Measurements from ENCODE around the gene TMEM150A. TPM values are rescaled to one million over a fixed set of nuclear protein-coding genes. Genes with fewer than 3 reads are reported as not detected.

Gene TMEM150A
- total and polyA plus RNA-seq, 5 donors from 2014 or later = 4.9 to 11.3 (median 8.4) TPM

- H3K9me3 ChIP-seq (ENCODE audit: control insufficient read depth in 2 of 2, low read length in 2 of 2) = no peaks in the 10 kb centered on the region
- H3K27ac Mint-ChIP-seq = peak within 1 kb of the TSS; percentile 90 to 99 (median 92)
- ATAC-seq (ENCODE audit: low read depth in 2 of 2) = peak; percentile 75 to 80
- H3K4me1 Mint-ChIP-seq = peaks cover 0 to 48% (median 32%) of the 10 kb centered on the region in 4 donors
- peak within 1 kb of the TSS; percentile 86 for H3K4me3 ChIP-seq (ENCODE audit: low read depth, low read length)
- peak within 1 kb of the TSS; percentile 70 for H3K27ac ChIP-seq (ENCODE audit: insufficient read depth, low read length, poor library complexity, severe bottlenecking)
- peak within 1 kb of the TSS; percentile 95 to 98 (median 96) for H3K4me3 Mint-ChIP-seq
- no peaks in the 10 kb centered on the region for H3K9me3 Mint-ChIP-seq
- H3K27me3 ChIP-seq (ENCODE audit: control insufficient read depth, insufficient read depth, low read length) = no peaks in the 10 kb centered on the region
- peak; percentile 54 to 77 (median 61) for DNase-seq
- peaks cover 25% of the 10 kb centered on the region for H3K4me1 ChIP-seq (ENCODE audit: control insufficient read depth, insufficient read depth, low read length, poor library complexity, severe bottlenecking)
- no peaks in the 10 kb centered on the region for H3K27me3 Mint-ChIP-seq
- peaks cover 12% of the 10 kb centered on the region for H3K36me3 ChIP-seq (ENCODE audit: control insufficient read depth, insufficient read depth, low read length)
- peaks cover 16% of the 10 kb centered on the region for H3K36me3 Mint-ChIP-seq
These were observed 24.9 kb downstream of the TMEM150A start, which contains the start of gene VAMP8 for GRCh38 chr2:85577386-85578242. VAMP8 (plus strand) TSS chr2:85577586; CDS start chr2:85577647, 61 bp downstream.

- no peak for ATAC-seq (ENCODE audit: low read depth in 2 of 2)
- Mint-ChIP-seq H3K27ac (peak overlapping the region; percentile 14 to 92 (median 90)), H3K36me3 (peaks cover 11% of the 10 kb centered on the region), H3K4me1 (peaks cover 0 to 43% (median 30%) of the 10 kb centered on the region in 4 donors), H3K9me3 (no peaks in the 10 kb centered on the region), H3K4me3 (peak overlapping the region; percentile 95 to 98 (median 96)), H3K27me3 (peaks cover 2% of the 10 kb centered on the region)
- DNase-seq = no peak
- Histone ChIP-seq H3K4me1 (ENCODE audit: control insufficient read depth, insufficient read depth, low read length, poor library complexity, severe bottlenecking) (peaks cover 25% of the 10 kb centered on the region), H3K27ac (ENCODE audit: insufficient read depth, low read length, poor library complexity, severe bottlenecking) (no peak overlapping the region), H3K4me3 (ENCODE audit: low read depth, low read length) (peak overlapping the region; percentile 86), H3K9me3 (ENCODE audit: control insufficient read depth in 2 of 2, low read length in 2 of 2) (no peaks in the 10 kb centered on the region), H3K27me3 (ENCODE audit: control insufficient read depth, insufficient read depth, low read length) (no peaks in the 10 kb centered on the region), H3K36me3 (ENCODE audit: control insufficient read depth, insufficient read depth, low read length) (peaks cover 6% of the 10 kb centered on the region)
These were observed 25.5 kb downstream of the TMEM150A start for GRCh38 chr2:85577063-85577385.

DNA sequence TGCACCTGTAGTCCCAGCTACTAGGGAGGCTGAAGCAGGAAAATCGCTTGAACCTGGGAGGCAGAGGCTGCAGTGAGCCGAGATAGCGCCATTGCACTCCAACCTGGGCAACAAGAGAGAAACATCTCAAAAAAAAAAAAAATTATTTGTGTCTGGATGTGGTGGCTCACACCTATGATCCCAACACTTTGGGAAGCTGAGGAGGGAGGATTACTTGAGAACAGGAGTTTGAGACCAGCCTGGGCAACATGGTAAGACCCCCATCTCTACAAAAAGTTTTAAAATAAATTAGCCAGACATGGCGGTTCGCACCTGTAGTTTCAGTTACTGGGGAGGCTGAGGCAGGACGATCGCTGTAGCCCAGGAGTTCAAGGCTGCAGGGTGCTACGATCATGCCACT lies 26.8 kb downstream of the TMEM150A start:
- DNase-seq = no peak
- Histone ChIP-seq H3K9me3 (ENCODE audit: control insufficient read depth in 2 of 2, low read length in 2 of 2) (no peaks in the 10 kb centered on the region), H3K4me1 (ENCODE audit: control insufficient read depth, insufficient read depth, low read length, poor library complexity, severe bottlenecking) (peaks cover 25% of the 10 kb centered on the region), H3K36me3 (ENCODE audit: control insufficient read depth, insufficient read depth, low read length) (no peaks in the 10 kb centered on the region), H3K4me3 (ENCODE audit: low read depth, low read length) (no peak overlapping the region), H3K27me3 (ENCODE audit: control insufficient read depth, insufficient read depth, low read length) (peaks cover 3% of the 10 kb centered on the region), H3K27ac (ENCODE audit: insufficient read depth, low read length, poor library complexity, severe bottlenecking) (no peak overlapping the region)
- Mint-ChIP-seq H3K36me3 (peaks cover 4% of the 10 kb centered on the region), H3K4me1 (peaks cover 0 to 36% (median 23%) of the 10 kb centered on the region in 4 donors), H3K27ac (no peak overlapping the region), H3K4me3 (peak overlapping the region in 1 of 4 donors; percentile 35), H3K27me3 (peaks cover 12% of the 10 kb centered on the region), H3K9me3 (no peaks in the 10 kb centered on the region)
- ATAC-seq (ENCODE audit: low read depth in 2 of 2) = no peak

DNA sequence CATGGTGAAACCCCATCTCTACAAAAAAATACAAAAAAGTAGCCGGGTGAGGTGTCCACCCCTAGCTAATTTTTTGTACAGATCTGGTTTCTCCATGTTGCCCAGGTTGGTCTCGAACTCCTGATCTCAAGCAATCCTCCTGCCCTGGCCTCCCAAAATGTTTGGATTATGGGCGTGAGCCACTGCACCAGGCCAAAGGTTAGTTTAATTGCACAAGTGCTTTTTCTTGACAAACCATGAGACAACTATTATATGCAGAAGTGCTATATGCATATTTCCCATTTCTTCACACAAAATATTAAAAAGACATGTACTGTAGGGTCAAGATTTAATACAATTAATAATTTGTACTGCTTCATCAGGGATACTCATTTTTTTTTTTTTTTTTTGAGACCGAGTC lies 36.2 kb downstream of the TMEM150A start:
- Histone ChIP-seq H3K4me1 (ENCODE audit: control insufficient read depth, insufficient read depth, low read length, poor library complexity, severe bottlenecking) (peaks cover 8% of the 10 kb centered on the region), H3K27ac (ENCODE audit: insufficient read depth, low read length, poor library complexity, severe bottlenecking) (no peak overlapping the region), H3K36me3 (ENCODE audit: control insufficient read depth, insufficient read depth, low read length) (no peaks in the 10 kb centered on the region), H3K27me3 (ENCODE audit: control insufficient read depth, insufficient read depth, low read length) (peaks cover 11% of the 10 kb centered on the region), H3K4me3 (ENCODE audit: low read depth, low read length) (no peak overlapping the region), H3K9me3 (ENCODE audit: control insufficient read depth in 2 of 2, low read length in 2 of 2) (no peaks in the 10 kb centered on the region)
- Mint-ChIP-seq H3K27me3 (peaks cover 11% of the 10 kb centered on the region), H3K4me1 (peaks cover 0 to 8% (median 5%) of the 10 kb centered on the region in 4 donors), H3K4me3 (peak overlapping the region in 1 of 4 donors; percentile 63), H3K9me3 (peaks cover 0 to 2% (median 0%) of the 10 kb centered on the region in 7 donors), H3K27ac (no peak overlapping the region), H3K36me3 (no peaks in the 10 kb centered on the region)
- ATAC-seq (ENCODE audit: low read depth in 2 of 2) = no peak
- no peak for DNase-seq

DNA sequence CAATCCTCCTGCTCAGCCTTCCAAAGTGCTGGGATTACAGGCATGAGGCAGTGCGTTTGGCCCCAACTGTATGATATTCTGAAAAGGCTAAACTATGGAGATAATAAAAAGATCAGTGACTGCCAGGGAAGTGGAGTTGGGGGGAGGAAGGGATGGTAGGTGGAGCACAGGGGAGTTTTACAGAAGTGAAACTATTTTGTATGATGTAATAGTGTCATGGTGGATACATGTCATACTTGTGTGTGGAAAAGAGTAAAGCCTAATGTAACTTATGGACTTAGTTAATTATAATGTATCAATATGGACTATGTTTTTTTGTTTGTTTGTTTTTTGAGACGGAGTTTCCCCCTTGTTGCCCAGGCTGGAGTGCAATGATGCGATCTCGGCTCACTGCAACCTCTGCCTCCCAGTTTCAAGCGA lies 38.3 kb downstream of the TMEM150A start:
- Mint-ChIP-seq H3K4me1 (peaks cover 4 to 30% (median 13%) of the 10 kb centered on the region in 4 donors), H3K36me3 (no peaks in the 10 kb centered on the region), H3K27ac (no peak overlapping the region), H3K27me3 (no peaks in the 10 kb centered on the region), H3K4me3 (peak overlapping the region in 3 of 4 donors; percentile 11 to 43 (median 11)), H3K9me3 (peaks cover 0 to 2% (median 0%) of the 10 kb centered on the region in 7 donors)
- ATAC-seq (ENCODE audit: low read depth in 2 of 2) (no peak), DNase-seq (peak in 1 of 3 donors; percentile 22)
- peaks cover 16% of the 10 kb centered on the region for H3K4me1 ChIP-seq (ENCODE audit: control insufficient read depth, insufficient read depth, low read length, poor library complexity, severe bottlenecking)
- no peak overlapping the region for H3K27ac ChIP-seq (ENCODE audit: insufficient read depth, low read length, poor library complexity, severe bottlenecking)
- H3K4me3 ChIP-seq (ENCODE audit: low read depth, low read length) = no peak overlapping the region
- H3K9me3 ChIP-seq (ENCODE audit: control insufficient read depth in 2 of 2, low read length in 2 of 2) = no peaks in the 10 kb centered on the region
- H3K36me3 ChIP-seq (ENCODE audit: control insufficient read depth, insufficient read depth, low read length) = no peaks in the 10 kb centered on the region
- H3K27me3 ChIP-seq (ENCODE audit: control insufficient read depth, insufficient read depth, low read length) = no peaks in the 10 kb centered on the region

DNA sequence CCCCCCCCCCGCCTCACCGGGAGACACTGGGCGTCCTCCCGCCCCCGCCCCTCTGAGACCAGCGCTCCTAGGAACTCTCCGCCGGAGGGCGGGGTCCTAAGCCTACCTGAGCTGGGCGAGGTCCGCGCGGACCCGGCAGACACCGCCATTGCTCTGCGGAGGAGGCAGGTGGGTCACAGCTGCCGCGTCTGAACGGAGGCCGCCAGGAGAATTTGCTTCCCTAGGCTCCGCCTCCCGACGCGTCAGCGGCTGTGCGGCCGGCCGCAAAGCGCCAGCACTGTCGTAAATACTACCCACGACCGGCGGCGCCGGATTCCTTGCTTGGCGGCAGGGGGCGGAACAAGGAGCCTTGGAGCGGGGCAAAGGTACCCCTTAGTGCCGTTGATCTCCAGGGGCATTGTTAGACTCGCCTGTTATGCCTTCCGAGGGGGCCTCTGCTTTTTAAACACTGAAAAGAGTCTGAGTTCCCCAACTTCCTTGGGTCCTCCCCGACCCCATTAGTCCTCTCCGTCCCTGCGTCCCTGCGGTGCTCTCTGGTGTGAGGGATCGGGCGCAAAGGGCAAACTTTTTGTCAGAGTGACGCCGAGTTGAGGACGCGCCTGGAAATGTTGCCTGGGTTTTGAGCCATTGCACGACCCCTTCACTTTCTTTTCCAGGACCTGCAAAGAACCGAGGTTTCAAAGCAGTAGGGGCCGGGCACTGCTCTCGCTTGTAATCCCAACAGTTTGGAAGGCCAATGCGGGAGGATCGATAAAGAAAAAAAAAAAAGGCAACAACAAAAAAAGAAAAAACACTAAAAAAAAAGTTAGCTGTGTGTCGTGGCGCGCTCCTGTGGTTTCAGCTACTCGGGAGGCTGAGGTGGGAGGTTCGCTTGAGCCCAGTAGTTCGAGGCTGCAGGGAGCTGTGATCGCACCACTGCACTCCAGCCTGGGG lies 41.0 kb downstream of the TMEM150A start, which contains the start of gene GGCX:
TSS of gene GGCX (minus strand) at position 214 of the 933 bp plus-strand sequence. CDS start at position 149, 65 bp downstream.
- peaks cover 4% of the 10 kb centered on the region for H3K36me3 Mint-ChIP-seq
- H3K27ac ChIP-seq (ENCODE audit: insufficient read depth, low read length, poor library complexity, severe bottlenecking) = peak within 1 kb of the TSS; percentile 83
- peak within 1 kb of the TSS; percentile 92 to 98 (median 96) for H3K4me3 Mint-ChIP-seq
- peak within 1 kb of the TSS; percentile 95 to 96 (median 96) for H3K27ac Mint-ChIP-seq
- ATAC-seq (ENCODE audit: low read depth in 2 of 2) = peak; percentile 95 to 97
- H3K9me3 Mint-ChIP-seq = peaks cover 0 to 2% (median 0%) of the 10 kb centered on the region in 7 donors
- no peaks in the 10 kb centered on the region for H3K27me3 ChIP-seq (ENCODE audit: control insufficient read depth, insufficient read depth, low read length)
- H3K36me3 ChIP-seq (ENCODE audit: control insufficient read depth, insufficient read depth, low read length) = peaks cover 9% of the 10 kb centered on the region
- peak within 1 kb of the TSS; percentile 82 for H3K4me3 ChIP-seq (ENCODE audit: low read depth, low read length)
- H3K9me3 ChIP-seq (ENCODE audit: control insufficient read depth in 2 of 2, low read length in 2 of 2) = no peaks in the 10 kb centered on the region
- peaks cover 4 to 40% (median 17%) of the 10 kb centered on the region in 4 donors for H3K4me1 Mint-ChIP-seq
- DNase-seq = peak; percentile 87 to 97 (median 92)
- H3K27me3 Mint-ChIP-seq = no peaks in the 10 kb centered on the region
- H3K4me1 ChIP-seq (ENCODE audit: control insufficient read depth, insufficient read depth, low read length, poor library complexity, severe bottlenecking) = peaks cover 16% of the 10 kb centered on the region

DNA sequence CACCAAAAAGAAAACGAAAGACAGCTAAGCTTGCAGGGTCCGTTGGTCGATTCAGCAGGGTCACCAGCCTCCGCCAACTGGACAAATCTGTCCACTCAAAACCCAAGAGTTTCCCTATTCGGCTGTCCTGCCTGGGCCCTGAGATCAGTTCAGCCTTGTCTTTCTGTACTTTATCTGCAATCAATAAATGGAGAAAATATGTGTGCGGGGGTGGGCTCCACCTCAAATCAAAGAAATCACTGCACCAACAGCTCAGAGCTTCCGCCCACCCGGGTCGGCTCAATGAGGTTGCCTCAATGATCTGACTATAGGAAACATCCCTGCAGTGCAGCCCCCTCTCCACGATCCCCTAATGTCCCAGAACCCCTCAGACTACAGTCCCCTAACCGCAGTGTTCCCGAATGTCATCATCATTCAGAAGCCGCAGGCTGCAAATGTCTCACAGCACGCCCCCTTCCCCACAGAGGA lies 41.7 kb downstream of the TMEM150A start:
- peak overlapping the region; percentile 82 for H3K4me3 ChIP-seq (ENCODE audit: low read depth, low read length)
- no peaks in the 10 kb centered on the region for H3K9me3 ChIP-seq (ENCODE audit: control insufficient read depth in 2 of 2, low read length in 2 of 2)
- no peak for DNase-seq
- peak; percentile 3 to 8 for ATAC-seq (ENCODE audit: low read depth in 2 of 2)
- peaks cover 8% of the 10 kb centered on the region for H3K36me3 Mint-ChIP-seq
- peaks cover 8 to 40% (median 18%) of the 10 kb centered on the region in 4 donors for H3K4me1 Mint-ChIP-seq
- peak overlapping the region; percentile 92 to 96 (median 95) for H3K27ac Mint-ChIP-seq
- peak overlapping the region; percentile 92 to 98 (median 96) for H3K4me3 Mint-ChIP-seq
- H3K27ac ChIP-seq (ENCODE audit: insufficient read depth, low read length, poor library complexity, severe bottlenecking) = peak overlapping the region; percentile 83
- H3K36me3 ChIP-seq (ENCODE audit: control insufficient read depth, insufficient read depth, low read length) = peaks cover 13% of the 10 kb centered on the region
- no peaks in the 10 kb centered on the region for H3K27me3 Mint-ChIP-seq
- peaks cover 16% of the 10 kb centered on the region for H3K4me1 ChIP-seq (ENCODE audit: control insufficient read depth, insufficient read depth, low read length, poor library complexity, severe bottlenecking)
- peaks cover 0 to 2% (median 0%) of the 10 kb centered on the region in 7 donors for H3K9me3 Mint-ChIP-seq
- H3K27me3 ChIP-seq (ENCODE audit: control insufficient read depth, insufficient read depth, low read length) = no peaks in the 10 kb centered on the region

All from CD4-positive, CD25-positive, alpha-beta regulatory T cell (primary cell).